Left hindlimb (tissue), 1 donor: ENCODE measurements around the gene C1orf74.
A peak's percentile ranks its signal among the peaks of the same experiment; 100 is the strongest.

Experiments
- DNase-seq: peaks from one replicate; pipeline ENCODE4 v3.0.0-alpha.2; 2018

C1orf74 gene

DNA sequence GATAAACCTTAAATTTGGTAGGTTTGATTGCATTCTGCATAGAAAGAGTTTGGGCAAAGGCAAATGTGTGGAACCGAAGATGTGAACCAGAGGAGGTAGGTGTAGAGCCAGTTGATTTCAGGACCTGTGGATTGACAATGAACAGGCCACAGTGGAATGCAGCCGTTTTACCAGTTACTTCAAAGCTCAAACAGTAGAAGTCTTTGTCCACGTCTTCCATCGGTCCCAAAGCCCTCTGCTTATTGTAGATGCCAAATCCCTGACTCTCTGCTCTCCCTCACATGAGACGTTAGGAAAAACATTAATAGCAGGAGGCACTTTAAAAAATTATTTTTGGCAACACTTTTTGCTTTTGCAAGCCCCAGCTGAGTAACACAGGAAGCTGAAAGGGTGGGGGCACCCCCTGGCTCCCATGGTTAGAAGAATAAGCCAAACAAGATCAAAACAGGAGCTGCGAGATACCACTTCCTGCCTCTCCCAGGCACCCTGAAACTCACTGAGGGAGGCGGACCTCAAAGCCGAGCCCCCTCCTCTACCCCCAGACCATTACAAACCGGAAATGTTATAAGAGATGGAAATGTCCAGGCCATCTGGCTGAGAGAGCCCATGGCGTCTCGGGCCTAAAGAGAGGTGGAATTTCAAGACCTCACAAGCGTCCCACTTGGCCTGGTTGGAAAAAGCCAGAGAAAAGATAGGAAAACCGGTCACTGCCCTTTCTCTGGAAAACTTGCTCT is 15.0 kb downstream of the C1orf74 start:
- peak; percentile 68 for DNase-seq

DNA sequence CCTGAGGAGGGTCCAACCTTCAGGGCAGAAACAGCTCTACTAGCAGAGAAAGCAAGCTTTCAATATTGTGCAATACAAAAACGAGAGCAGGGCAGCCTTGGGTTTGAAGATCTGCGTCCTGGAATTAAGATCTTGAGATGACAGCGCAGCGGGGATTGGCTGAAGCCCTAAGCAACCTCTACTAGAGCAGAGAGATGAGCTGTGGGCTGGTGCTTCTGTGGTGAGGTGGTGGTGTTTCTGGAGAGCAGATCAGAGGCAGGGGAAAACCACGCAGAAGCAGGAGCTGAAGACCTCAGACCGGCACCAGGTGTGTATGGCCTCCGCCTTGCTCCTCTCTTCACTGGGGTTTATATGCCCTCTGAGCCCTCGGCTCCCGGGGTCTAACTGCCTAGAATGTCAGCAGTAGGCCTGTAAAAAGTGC is 16.0 kb downstream of the C1orf74 start:
- no peak for DNase-seq

DNA sequence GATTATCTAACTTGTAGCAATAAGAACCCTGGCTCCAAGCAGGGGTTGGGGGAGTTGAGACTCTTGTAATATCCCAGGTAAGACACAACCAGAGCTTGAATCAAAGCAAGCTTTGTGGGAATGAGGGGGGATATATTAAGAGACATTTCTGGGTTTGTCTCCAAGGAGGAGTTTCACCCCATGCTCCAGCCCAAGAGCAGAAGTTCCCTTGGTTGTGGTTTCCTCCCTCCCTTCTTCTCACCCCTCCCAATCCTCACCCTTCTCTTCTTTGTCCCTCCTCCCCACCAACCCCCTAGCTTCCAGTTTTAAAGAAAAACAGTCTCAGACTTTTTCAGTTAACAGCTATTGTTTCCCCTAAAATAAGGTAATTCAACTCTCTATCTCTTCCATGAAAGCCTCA is 16.7 kb downstream of the C1orf74 start:
- no peak for DNase-seq

DNA sequence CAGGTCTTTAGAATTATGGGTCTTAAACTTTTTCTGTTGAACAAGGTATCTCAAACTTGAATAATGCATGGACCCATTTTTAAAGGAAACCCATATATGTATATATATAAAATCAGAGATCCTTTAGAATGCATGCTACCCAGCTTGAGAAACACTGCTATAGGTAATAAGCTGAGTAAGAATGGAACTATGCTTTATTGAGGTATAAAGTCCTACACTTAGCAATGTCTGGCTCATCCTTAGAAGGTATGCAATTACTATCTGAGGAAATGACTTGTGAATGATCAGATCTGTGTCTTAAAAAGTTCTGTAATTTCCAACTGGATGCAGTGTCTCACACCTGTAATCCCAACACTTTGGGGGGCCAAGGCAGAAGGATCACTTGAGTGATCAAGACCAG is 17.3 kb downstream of the C1orf74 start:
- DNase-seq, result no peak

DNA sequence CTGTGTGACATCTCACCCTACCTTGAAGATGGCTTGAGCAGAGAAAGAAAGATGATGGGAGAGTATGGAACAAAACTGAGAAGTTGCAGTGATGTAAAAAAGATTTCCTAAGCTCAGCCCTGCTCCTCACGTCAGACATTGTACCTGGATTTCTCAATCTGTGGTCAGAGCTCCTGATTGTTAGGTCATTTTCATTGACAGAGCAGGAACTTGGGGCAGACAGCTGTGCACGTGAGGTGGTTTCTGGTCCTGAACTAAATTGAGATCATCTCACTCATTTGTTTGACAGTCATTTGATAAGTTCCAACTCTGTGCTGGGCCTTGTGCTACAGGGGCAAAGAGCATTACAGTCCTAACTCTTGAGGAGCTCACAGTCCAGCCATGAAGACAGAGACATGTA is 18.3 kb downstream of the C1orf74 start:
- no peak for DNase-seq

DNA sequence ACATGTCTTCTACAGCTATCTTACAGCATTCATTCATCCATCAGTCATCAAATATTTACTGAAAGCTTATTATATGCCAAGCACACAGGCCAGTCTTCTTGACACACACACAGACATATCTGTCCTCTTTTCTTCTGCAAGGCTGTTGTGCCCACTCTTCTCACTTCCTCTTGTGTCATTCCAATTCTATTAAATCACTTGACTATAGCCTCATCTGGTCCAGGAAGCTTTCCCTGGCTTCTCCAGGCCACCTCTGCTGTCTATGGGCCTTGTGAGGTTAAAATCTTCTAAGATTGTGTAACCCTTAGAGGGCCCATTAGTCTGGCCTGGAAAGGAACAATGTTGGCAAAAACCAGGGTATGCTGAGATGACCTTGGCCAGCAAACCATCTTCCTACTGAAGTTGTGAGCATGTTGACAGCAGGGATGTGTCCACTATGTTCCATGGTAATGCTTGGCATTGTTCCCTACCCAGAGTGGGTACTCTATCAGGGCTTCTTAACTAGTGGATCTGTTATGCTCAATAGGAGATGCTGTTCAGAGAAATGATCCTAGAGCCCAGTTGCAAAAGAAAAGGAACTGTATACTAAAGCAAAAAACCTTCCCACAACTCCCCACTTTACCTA is 23.2 kb downstream of the C1orf74 start:
- DNase-seq, result no peak

DNA sequence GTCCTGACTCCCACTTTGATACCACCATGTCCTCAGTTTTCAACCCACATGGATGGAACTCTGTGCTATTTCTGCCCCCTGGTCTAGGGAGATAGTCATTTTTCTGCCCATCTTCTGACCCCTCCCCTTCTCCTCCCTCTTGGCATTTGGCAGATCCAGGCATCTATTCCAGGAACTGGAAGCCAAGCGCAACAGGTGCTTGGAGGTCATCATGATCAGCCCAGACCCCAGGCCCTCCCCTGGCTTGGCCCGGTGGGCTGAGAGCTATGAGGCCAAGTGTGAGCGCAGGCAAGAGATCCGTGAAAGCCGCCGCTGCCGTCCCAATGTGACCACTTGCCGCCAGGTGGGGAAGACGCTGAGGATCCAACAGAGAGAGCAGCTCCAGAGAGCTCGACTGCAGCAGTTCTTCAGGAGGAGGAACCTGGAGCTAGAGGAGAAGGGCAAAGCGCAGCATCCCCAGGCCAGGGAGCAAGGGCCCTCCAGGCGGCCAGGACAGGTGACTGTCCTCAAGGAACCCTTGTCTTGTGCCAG is 24.5 kb downstream of the C1orf74 start:
- no peak for DNase-seq

DNA sequence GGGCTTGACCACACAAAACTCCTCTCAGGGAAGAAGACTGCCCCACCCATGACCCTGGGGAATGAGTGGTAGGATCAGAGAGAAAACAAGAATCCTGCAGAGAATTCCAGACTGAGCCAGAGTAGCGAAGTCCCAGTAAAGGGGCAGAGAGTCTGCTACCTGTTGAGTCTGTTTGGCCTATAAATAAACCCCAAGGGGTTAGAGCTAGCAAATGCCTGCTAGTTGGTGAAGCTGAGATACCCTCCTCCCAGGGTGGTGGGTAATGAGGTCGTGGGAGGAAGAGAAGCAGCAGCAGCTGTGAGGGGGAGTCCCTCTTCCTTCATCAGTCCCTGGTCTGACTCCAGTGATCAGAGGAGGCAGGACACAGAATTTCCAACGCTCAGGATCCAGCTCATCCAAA is 26.0 kb downstream of the C1orf74 start:
- DNase-seq, result no peak

DNA sequence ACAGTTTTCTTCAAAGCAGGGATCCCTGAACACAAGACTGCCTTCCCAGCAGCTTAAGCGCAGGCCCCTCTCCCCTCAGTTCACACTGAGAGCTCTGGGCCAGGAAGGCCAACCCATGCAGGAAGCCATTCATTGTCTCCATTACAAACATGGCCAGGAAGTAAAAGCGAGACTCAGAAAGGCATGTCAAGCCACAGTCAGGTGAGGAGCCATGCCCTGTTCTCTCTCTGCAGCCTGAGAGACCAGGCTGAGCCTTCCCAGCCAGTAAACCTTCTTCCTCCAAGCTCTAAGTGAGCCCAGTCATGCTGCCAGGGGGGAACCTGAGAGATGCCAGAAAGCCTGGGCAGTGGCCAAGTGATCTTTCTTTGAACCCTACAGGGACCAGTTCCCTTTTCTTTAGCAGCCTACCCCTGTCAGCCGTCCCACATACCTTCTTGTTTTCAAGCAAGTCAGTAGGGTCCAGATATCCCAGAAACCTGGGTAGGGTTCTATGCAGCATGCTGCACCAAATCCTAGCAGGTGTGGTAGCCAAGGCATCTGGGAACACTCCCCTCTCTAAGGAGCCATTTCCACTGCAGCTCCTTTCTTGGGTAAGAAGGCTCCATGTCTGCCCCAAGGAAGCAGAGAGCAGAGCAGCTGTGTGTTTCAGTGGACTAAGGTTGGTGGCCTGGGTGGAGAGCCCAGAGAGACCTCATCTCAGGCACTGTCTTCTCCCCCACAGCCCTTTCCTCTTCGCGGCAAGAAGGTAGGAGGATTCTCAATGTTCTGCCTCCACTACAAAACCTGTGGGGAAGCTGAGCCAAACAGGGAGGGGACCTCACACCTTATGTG is 27.5 kb downstream of the C1orf74 start:
- DNase-seq, result no peak

DNA sequence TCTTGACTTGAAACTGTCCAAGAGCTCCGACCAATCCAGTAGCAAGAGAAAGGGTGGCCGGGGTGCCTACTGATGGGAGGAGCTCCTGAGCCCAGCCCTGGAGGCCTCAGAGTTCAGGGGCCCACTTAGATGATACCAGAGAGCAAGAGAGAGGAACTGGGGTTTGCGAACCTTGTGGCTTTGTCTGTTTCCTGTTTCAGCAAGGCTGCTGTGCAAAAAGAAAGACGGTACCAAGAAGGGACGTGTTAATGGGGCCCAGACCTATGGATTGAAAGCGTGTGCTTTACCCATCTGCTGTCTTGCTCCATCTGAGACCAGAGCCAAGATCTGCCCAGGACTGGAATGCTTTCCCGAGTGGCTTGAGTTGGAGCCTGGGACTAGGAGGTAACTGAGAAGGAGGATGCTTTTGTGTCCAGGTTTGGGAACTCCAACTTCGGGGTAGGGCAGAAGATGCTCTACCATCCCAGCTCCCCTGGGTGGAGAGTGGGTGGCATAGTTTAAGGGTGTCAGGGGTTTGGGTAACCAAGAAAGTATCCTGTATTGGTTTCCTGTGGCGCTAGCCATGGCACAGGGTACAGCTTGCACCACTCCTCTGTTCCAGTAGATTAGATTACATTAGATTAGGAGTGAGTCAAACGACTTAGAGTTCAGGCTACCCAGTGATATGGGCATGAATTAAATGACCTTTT is 28.3 kb downstream of the C1orf74 start, which contains the start of gene TRAF3IP3:
Gene TRAF3IP3 (plus strand): TSS at position 128 of the 689 bp plus-strand sequence. CDS start 3,987 bp downstream, outside the sequence.
- DNase-seq, result no peak

DNA sequence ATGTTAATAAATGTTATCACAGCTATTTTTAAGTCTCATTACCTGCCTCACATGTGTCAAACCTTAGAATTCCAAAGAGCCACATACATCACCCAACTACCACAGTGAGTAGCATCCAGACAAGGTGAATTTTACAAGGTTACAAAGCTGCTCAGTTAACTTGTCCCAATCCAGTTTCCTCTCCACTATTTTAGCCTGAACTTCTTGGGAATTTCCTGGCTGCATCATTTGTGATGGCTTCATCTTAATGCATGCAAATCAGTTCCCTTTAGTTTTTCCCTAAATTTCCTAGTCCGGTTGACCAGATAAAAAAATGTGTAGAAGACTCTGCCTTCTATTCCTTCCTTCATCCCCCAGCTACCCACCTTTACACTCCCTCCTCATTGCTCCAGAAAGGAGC is 29.1 kb downstream of the C1orf74 start:
- no peak for DNase-seq

DNA sequence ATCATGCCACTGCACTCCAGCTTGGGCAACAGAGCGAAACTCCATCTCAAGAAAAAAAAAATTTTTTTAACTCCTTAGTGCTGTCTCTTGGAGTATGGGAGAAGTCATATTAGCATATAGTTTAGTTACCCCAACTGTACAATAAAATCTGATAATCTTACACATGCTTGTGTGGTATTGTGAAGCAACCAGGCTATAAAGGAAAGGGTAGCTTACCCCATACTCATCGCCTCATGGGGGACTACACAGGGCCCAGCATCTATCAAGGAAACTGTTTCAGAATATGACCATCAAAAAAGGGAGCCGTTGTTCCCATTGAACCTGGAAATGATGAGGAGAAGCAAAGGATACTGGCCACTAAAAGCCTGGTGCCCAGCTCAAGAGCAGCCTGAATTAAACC is 31.5 kb downstream of the C1orf74 start:
- DNase-seq, result no peak

DNA sequence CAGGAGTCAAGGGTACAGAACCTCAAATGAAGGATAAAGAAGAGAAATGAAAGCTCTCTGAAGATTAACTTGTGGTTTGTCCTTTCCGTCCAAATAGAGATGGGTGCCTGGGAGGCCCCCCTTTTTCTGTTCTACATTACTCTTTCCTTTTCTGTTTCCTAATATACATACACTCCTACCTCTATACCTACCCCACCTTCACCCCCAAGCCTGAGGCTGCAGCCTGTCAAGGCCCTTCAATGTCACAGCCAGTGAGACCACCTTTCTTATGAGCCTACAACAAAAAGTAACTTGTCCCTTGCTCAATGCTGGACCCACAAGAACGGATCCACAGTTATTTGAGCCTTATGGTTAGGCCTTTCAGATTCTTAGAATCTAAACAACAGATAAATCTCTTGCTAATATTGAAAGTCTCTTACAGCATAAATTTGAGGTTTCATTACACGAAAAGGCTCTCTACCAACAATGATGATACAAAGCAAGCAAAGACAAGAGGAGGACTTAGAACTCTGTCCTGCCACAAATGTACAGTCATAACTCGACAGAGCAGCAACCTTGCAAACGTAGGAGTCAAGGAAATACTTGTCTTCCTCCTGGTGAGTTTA is 32.6 kb downstream of the C1orf74 start:
- DNase-seq, result no peak

DNA sequence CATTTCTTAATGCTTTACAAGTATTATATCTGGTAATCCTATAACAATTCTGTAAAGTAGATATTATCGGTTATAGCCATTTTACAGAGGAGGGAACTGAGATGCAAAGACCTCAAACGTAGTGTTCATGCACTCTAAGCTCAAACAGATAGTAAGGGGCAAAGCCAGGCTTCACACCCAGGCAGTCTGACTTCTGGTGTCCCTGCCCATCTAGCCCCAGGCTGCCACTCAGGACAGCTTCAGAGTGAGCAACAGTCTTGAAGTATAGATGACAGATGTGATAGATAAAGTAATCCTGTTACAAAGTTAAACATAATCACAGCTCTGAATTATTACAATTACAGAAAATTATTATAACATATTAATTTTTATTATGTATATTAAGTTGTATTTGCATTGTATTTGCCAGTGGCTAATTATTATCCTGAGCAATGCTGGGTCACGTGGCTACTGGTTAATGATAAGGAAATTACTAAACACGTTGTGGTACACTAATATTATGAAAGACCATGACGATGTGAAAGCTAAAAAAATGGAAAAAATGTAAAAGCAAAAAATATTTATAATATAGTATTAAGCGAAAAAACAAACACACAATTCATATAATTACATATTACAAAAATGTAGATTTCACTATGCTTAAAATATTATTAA is 34.6 kb downstream of the C1orf74 start:
- DNase-seq, result no peak

DNA sequence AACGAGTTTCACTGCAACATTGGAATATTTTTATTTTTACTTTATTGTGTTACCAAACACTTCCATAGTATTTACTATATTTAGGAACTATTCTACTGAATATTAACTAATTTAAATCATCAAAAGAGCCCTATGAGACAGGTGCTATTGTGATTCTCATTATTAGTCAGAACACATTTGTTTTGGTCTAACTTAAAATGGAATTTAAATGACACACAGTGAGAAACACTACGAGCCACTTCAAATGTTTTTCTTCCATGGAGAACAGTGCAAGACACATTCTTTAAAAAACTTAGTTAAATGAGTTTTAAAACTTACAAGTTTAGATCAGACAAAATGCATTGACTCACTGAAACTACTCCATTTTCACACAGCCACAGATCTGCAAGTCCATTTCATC is 35.2 kb downstream of the C1orf74 start:
- no peak for DNase-seq

DNA sequence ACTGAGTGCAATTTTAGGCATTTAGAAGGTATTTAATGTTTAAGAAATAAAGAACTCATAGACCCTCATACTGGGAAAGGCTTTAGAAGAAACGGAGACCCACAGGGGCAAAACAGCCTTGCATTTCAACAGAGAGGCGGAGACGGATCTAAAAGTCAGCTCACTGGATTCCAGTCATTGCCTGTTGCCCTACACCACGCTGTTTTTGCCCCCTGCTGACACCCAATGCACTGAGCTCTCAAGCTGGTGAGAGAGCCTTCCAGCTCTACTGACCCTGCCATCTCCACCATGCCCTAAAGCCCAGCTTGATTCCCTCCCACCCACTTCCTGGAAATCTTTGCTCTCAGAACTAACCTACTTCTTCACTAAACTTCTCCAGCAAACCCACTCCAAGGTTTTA is 35.7 kb downstream of the C1orf74 start:
- no peak for DNase-seq

DNA sequence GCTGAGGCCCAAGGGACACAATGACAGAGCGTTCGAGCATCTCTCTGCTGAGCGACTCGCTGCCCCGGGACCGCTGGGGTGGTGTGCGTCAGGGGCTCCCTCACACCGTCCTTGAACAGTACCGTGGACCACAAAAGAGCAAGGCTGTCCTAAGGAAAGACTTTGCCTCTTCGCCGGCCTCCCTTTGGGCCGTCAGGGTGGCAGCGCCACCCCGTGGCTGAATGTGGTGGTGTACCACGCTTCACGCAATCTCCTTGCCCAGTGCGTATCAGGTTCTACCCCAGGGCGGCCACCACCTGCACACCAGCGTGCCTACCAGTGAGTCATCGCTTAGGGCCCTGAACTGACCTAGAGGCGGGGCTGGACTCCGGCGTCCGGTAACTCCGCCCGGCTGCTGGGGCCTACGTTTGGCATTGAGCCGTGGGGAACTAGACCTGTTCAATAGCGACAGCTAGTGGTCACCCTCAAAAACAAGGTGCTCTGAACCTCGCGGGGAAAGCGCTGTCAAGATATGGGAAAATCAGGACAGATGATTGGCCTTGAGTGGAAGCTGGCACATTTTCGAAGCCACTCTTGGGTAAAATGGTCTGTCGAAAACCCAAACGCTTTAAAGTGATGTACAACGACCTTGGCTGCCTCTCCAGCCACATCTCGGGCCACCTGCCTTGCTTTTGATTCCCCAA is 36.6 kb downstream of the C1orf74 start:
- peak; percentile 83 for DNase-seq

DNA sequence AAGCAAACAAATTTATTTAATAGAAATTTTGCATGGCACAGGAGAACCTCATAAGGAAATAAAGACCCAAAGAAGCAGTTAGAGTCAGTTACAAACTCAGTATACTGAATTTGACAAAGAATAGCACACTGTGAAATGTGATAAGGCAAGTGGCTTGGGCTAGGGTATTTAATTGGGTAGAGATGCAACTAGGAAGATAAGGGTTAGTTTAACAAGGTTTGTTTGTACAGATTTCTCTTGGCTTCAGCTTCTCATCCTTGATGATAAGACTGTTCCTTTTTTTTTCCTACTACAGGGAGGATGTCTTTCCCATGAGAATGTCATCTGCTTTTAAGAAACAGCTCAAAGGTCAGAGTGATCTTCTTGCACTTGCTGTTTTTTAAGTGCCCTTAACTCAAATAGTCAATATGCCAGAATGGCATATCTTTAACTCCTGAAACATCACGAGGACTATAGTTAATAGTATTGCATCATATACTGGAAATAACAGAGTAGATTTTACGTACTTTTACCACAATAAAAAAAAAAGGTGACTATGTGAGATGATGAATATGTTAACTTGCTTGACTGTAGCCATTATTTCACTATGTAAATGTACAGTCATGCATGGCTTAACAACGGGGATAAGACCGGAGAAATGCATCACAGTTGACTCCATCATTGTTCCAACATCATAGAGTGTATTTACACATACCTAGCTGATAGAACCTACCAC is 37.8 kb downstream of the C1orf74 start:
- DNase-seq, result no peak

DNA sequence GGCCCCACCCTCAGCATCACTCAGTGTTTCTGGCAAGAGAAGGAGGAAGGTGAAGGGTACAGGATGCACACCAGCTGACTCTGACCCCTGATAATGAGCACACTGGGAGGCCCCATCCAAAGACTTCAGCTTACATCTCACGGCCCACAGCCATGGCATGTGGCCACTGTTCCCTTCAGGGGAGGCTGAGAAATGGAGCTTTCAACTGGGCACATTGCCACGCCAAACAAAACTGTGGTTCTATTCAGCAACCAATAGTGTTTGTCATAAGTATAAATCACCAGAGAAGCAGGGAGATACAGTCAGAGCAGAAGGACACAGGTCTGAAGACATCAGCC is 41.2 kb downstream of the C1orf74 start:
- DNase-seq, result no peak

DNA sequence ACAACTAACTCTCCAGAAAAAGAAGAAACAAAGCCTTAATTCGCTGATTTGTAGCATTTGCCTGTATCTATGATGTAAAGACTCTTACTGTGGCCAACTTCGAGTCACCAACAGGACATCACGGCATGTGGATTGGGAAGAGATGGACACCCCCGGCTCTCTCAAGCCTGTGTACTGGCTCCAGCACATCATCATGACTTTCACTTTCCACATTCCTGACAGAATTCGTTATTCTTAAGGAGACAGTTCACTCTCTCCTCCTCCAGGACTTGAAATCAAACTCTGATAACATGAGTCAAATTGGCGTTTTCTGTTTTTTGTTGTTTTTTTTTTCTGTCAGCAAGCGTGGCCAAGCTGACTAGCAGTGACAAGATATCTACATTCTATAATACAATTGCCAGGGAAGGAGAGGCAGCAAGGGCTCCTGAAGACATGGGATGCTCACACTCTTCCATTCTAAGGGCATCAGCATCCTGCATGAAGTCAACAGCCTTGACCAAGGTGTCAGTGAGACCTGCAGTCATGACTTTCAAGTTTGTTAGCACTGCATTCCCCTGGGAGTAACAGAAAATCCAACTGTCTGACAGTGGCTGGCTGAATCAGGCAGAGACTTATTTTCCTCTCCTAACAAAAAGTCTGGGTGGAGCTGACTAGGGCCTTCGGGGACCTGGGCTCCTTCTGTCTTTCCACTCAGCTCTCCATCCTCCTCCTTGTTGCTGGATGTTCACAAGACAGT is 41.8 kb downstream of the C1orf74 start:
- DNase-seq, result no peak
